Type B pancreatic cell (in vitro differentiated cells): Measurements from ENCODE around the gene ANKRD13D. TPM values are rescaled to one million over a fixed set of nuclear protein-coding genes. Genes with fewer than 3 reads are reported as not detected.

Source experiments
- DNase-seq: peaks from one replicate; pipeline ENCODE4 v3.0.0; 2021; ENCODE audit warnings: mixed read lengths; ENCODE audit not compliant: unreplicated experiment; ENCODE audit errors: extremely low spot score
- H3K27ac Mint-ChIP-seq: 2 replicates; pipeline ENCODE4 v1.8.0; 2021; ENCODE audit warnings: mild to moderate bottlenecking, mixed read lengths
- H3K27me3 Mint-ChIP-seq: 2 replicates; pipeline ENCODE4 v1.8.0; 2021; ENCODE audit warnings: mixed read lengths
- H3K36me3 Mint-ChIP-seq: 2 replicates; pipeline ENCODE4 v1.8.0; 2021; ENCODE audit warnings: mixed read lengths
- H3K4me1 Mint-ChIP-seq: one replicate; pipeline ENCODE4 v1.8.0; 2021; ENCODE audit warnings: mixed read lengths; ENCODE audit not compliant: unreplicated experiment
- H3K4me3 Mint-ChIP-seq: 2 replicates; pipeline ENCODE4 v1.8.0; 2021; ENCODE audit warnings: mild to moderate bottlenecking, mixed read lengths
- H3K9me3 Mint-ChIP-seq: 2 replicates; pipeline ENCODE4 v1.8.0; 2021; ENCODE audit warnings: mixed read lengths
- CTCF ChIP-seq: fragments of 200-600 bp; sonication (generic); conservative IDR thresholded peaks from 2 replicates; pipeline ENCODE4 v1.5.0; 2021; ENCODE audit warnings: antibody characterized with exemption, mild to moderate bottlenecking
- total RNA-seq: library from RNA; stranded (reverse); gene quantifications from 2 replicates; pipeline ENCODE4 v1.2.1, GENCODE V29; 2021; ENCODE audit warnings: low replicate concordance

ANKRD13D gene
- total RNA-seq, 1 donor from 2014 or later: 70.5 TPM

- Mint-ChIP-seq H3K36me3 (no peaks in the 10 kb centered on the region), H3K27me3 (no peaks in the 10 kb centered on the region), H3K4me3 (no peak overlapping the region), H3K4me1 (peaks cover 10% of the 10 kb centered on the region), H3K9me3 (no peaks in the 10 kb centered on the region), H3K27ac (no peak overlapping the region)
- no peak for DNase-seq
- no peak for TF ChIP-seq CTCF
Measured at GRCh38 chr11:67309166-67309565, 20.1 kb downstream of the ANKRD13D start.

GRCh38 chr11:67309661-67310061 lies 20.6 kb downstream of the ANKRD13D start:
- H3K4me1 Mint-ChIP-seq: peaks cover 8% of the 10 kb centered on the region
- H3K9me3 Mint-ChIP-seq: no peaks in the 10 kb centered on the region
- no peaks in the 10 kb centered on the region for H3K27me3 Mint-ChIP-seq
- H3K36me3 Mint-ChIP-seq: no peaks in the 10 kb centered on the region
- TF ChIP-seq CTCF: no peak
- H3K27ac Mint-ChIP-seq: no peak overlapping the region
- DNase-seq: no peak
- no peak overlapping the region for H3K4me3 Mint-ChIP-seq

- no peaks in the 10 kb centered on the region for H3K36me3 Mint-ChIP-seq
- DNase-seq: no peak
- no peak overlapping the region for H3K4me3 Mint-ChIP-seq
- H3K9me3 Mint-ChIP-seq: no peaks in the 10 kb centered on the region
- TF ChIP-seq CTCF: no peak
- H3K4me1 Mint-ChIP-seq: peaks cover 11% of the 10 kb centered on the region
- peak overlapping the region; percentile 70 for H3K27ac Mint-ChIP-seq
- no peaks in the 10 kb centered on the region for H3K27me3 Mint-ChIP-seq
Measured at GRCh38 chr11:67310246-67311050, 21.3 kb downstream of the ANKRD13D start.

- no peak overlapping the region for H3K4me3 Mint-ChIP-seq
- DNase-seq: no peak
- peak overlapping the region; percentile 97 for H3K27ac Mint-ChIP-seq
- no peaks in the 10 kb centered on the region for H3K27me3 Mint-ChIP-seq
- no peaks in the 10 kb centered on the region for H3K9me3 Mint-ChIP-seq
- H3K36me3 Mint-ChIP-seq: no peaks in the 10 kb centered on the region
- no peak for TF ChIP-seq CTCF
- peaks cover 14% of the 10 kb centered on the region for H3K4me1 Mint-ChIP-seq
Measured at GRCh38 chr11:67311051-67311555, 22.0 kb downstream of the ANKRD13D start.

GRCh38 chr11:67311556-67312082 lies 22.5 kb downstream of the ANKRD13D start:
- no peak for DNase-seq

More at GRCh38 chr11:67311556-67312082, 22.5 kb downstream of the ANKRD13D start:
- Mint-ChIP-seq H3K4me1 (peaks cover 14% of the 10 kb centered on the region), H3K9me3 (no peaks in the 10 kb centered on the region), H3K4me3 (peak overlapping the region; percentile 22), H3K27me3 (no peaks in the 10 kb centered on the region), H3K36me3 (no peaks in the 10 kb centered on the region), H3K27ac (peak overlapping the region; percentile 97)
- TF ChIP-seq CTCF: peak; percentile 14
